SK-N-SH (cell line): ENCODE measurements around the gene NR1D2. TPM values are rescaled to one million over a fixed set of nuclear protein-coding genes. Genes with fewer than 3 reads are reported as not detected.

Experiments used
- CTCF ChIA-PET: fragments of 300-600, 350-600 bp; formaldehyde crosslinking; extraction: SDS; loops from one replicate; lab custom pipeline; 2021; lab: Yijun Ruan, JAX
- POLR2A ChIA-PET: fragments of 350-600 bp; sonication (Branson Sonifier 250); formaldehyde crosslinking; extraction: SDS; loops from one replicate; lab custom pipeline; 2020; ENCODE audit warnings: antibody characterized with exemption, inconsistent platforms; lab: Yijun Ruan, JAX
- DNase-seq: peaks from one replicate; pipeline ENCODE4 v3.0.0; 2012
- H2AFZ ChIP-seq: fragments of 200-600 bp; sonication (generic); 2 replicates; pipeline ENCODE4 v1.8.1; 2016; ENCODE audit warnings: antibody characterized with exemption, mild to moderate bottlenecking, low read depth
- H3F3A ChIP-seq: fragments of 200-600 bp; sonication (generic); replicated peaks from 2 replicates; pipeline ENCODE3; 2016; ENCODE audit warnings: antibody characterized with exemption, mild to moderate bottlenecking; ENCODE audit not compliant: insufficient read depth
- H3K27ac ChIP-seq, 2 experiments: fragments of 200-500 bp in 1 of 2; fragments of 200-600 bp in 1 of 2; sonication (Bioruptor generic) in 1 of 2; sonication (generic), shearing (Covaris generic) in 1 of 2; 2 replicates each; pipeline versions ENCODE4 v1.5.1 to v1.6.1; 2014 to 2016; ENCODE audit warnings: low read depth in 2 of 2, inconsistent platforms in 1 of 2, low read length in 1 of 2, mild to moderate bottlenecking in 1 of 2, mixed read lengths in 1 of 2
- H3K27me3 ChIP-seq: fragments of 200-600 bp; sonication (generic), shearing (Covaris generic); 2 replicates; pipeline ENCODE4 v1.6.1; 2016; ENCODE audit warnings: mixed run types; ENCODE audit not compliant: insufficient read depth
- H3K36me3 ChIP-seq, 2 experiments: fragments of 200-500 bp in 1 of 2; fragments of 200-600 bp in 1 of 2; sonication (Bioruptor generic) in 1 of 2; sonication (generic) in 1 of 2; replicated peaks in 1 of 2; 2 replicates each; pipeline versions ENCODE3 to v1.5.1; 2014 to 2016; ENCODE audit warnings: low read length in 1 of 2, mild to moderate bottlenecking in 1 of 2; ENCODE audit not compliant: insufficient read depth in 2 of 2, control insufficient read depth in 1 of 2
- H3K4me1 ChIP-seq, 2 experiments: fragments of 200-500 bp in 1 of 2; fragments of 200-600 bp in 1 of 2; sonication (Bioruptor generic) in 1 of 2; sonication (generic), shearing (Covaris generic) in 1 of 2; 2 replicates each; pipeline versions ENCODE4 v1.5.1 to v1.6.1; 2014 to 2016; ENCODE audit warnings: low read depth in 1 of 2, low read length in 1 of 2, mixed run types in 1 of 2; ENCODE audit not compliant: insufficient read depth in 2 of 2, control insufficient read depth in 1 of 2
- H3K4me2 ChIP-seq: fragments of 200-600 bp; sonication (generic), shearing (Covaris generic); 2 replicates; pipeline ENCODE4 v1.6.1; 2017; ENCODE audit warnings: mixed run types
- H3K4me3 ChIP-seq, 2 experiments: fragments of 200-500 bp in 1 of 2; fragments of 200-600 bp in 1 of 2; sonication (Bioruptor generic) in 1 of 2; sonication (generic), shearing (Covaris generic) in 1 of 2; 2 replicates each; pipeline versions ENCODE4 v1.5.1 to v1.8.1; 2014 to 2016; ENCODE audit warnings: low read depth in 2 of 2, inconsistent platforms in 1 of 2, low read length in 1 of 2, mild to moderate bottlenecking in 1 of 2, mixed read lengths in 1 of 2, moderate library complexity in 1 of 2
- H3K79me2 ChIP-seq: fragments of 200-600 bp; sonication (generic); 2 replicates; pipeline ENCODE4 v1.8.1; 2017; ENCODE audit warnings: mild to moderate bottlenecking; ENCODE audit not compliant: insufficient read depth
- H3K9ac ChIP-seq: fragments of 200-600 bp; sonication (generic); 2 replicates; pipeline ENCODE4 v1.6.1; 2017; ENCODE audit warnings: mixed run types
- H3K9me2 ChIP-seq: fragments of 200-600 bp; sonication (generic); 2 replicates; pipeline ENCODE4 v1.6.1; 2017; ENCODE audit warnings: mixed run types
- H3K9me3 ChIP-seq: fragments of 200-600 bp; sonication (generic); 2 replicates; pipeline ENCODE4 v1.6.1; 2017; ENCODE audit warnings: mixed run types, mild to moderate bottlenecking, moderate library complexity
- H4K20me1 ChIP-seq: fragments of 200-600 bp; sonication (generic); 2 replicates; pipeline ENCODE4 v1.6.1; 2017; ENCODE audit warnings: mild to moderate bottlenecking, mixed run types; ENCODE audit not compliant: insufficient read depth
- CTCF ChIP-seq: fragments of 200-600 bp; sonication (generic); IDR thresholded peaks from 2 replicates; pipeline ENCODE4 v1.6.1; 2017; ENCODE audit warnings: antibody characterized with exemption, mild to moderate bottlenecking, moderate library complexity
- EP300 ChIP-seq, 2 experiments: IDR thresholded peaks; 2 replicates each; pipeline versions ENCODE4 v1.4.0 to v1.6.1; 2012; ENCODE audit warnings: borderline replicate concordance in 1 of 2, low read depth in 1 of 2, low read length in 1 of 2
- EZH2phosphoT487 ChIP-seq: fragments of 200-600 bp; sonication (generic); IDR thresholded peaks from 2 replicates; pipeline ENCODE4 v1.6.1; 2017; ENCODE audit warnings: low read depth, mixed run types, mild to moderate bottlenecking, antibody characterized with exemption, moderate library complexity, borderline replicate concordance
- FOSL2 ChIP-seq: IDR thresholded peaks from 2 replicates; pipeline ENCODE4 v1.4.0; 2012; ENCODE audit warnings: low read depth, mild to moderate bottlenecking, moderate library complexity, borderline replicate concordance
- FOXJ3 ChIP-seq: sonication (generic); formaldehyde crosslinking; IDR thresholded peaks from 2 replicates; pipeline ENCODE4 v1.5.1; 2020; ENCODE audit warnings: mild to moderate bottlenecking, missing genetic modification reagents
- FOXM1 ChIP-seq: IDR thresholded peaks from 2 replicates; pipeline ENCODE4 v1.4.0; 2012; ENCODE audit warnings: low read depth, mild to moderate bottlenecking
- GATA2 ChIP-seq: sonication (generic); formaldehyde crosslinking; IDR thresholded peaks from 2 replicates; pipeline ENCODE4 v1.5.0; 2020; ENCODE audit warnings: mild to moderate bottlenecking, missing genetic modification reagents
- MXI1 ChIP-seq: IDR thresholded peaks from 2 replicates; pipeline ENCODE4 v1.6.1; 2012; ENCODE audit warnings: mild to moderate bottlenecking, low read depth, low read length, improper control_type of control experiment
- NFIC ChIP-seq: IDR thresholded peaks from 2 replicates; pipeline ENCODE4 v1.4.0; 2012; ENCODE audit warnings: borderline replicate concordance
- NRF1 ChIP-seq: IDR thresholded peaks from 2 replicates; pipeline ENCODE4 v1.6.1; 2012; ENCODE audit warnings: low read depth, mild to moderate bottlenecking, low read length
- RCOR1 ChIP-seq: fragments of 150-350 bp; IDR thresholded peaks from 2 replicates; pipeline ENCODE4 v1.6.1; 2017; ENCODE audit warnings: antibody characterized with exemption, low read length
- SMC3 ChIP-seq: IDR thresholded peaks from 2 replicates; pipeline ENCODE4 v1.6.1; 2012; ENCODE audit warnings: low read depth, low read length, improper control_type of control experiment
- USF2 ChIP-seq: fragments of 150-350 bp; IDR thresholded peaks from 2 replicates; pipeline ENCODE4 v1.6.1; 2017; ENCODE audit warnings: antibody characterized with exemption, low read length, low read depth, borderline replicate concordance
- WGBS: methylation state at CpG from one replicate; pipeline ENCODE4 v1.1.6; 2017; ENCODE audit warnings: low lambda C conversion rate; 5-methylcytosine and 5-hydroxymethylcytosine counted together
- polyA plus RNA-seq, 3 experiments: library from polyadenylated mRNA; depleted of rRNA; stranded (reverse); fragments of >200 nt; gene quantifications; 2 replicates each; pipeline ENCODE4 v1.2.3, GENCODE V29; 2012
- TF ChIP-seq, protein P1 (sequence below): IDR thresholded peaks from 2 replicates; pipeline ENCODE4 v1.4.0; 2012; ENCODE audit warnings: low read depth

Gene NR1D2
- polyA plus RNA-seq, 1 of the 3 experiments (the other 2 are of a cell fraction) = 12.0 TPM

GRCh38 chr3:23937296-23937695, 7.8 kb upstream of the NR1D2 start:
- POLR2A ChIA-PET = no interaction called here
- Histone ChIP-seq H4K20me1 (no peaks in the 10 kb centered on the region), H3K4me2 (no peak overlapping the region), H3F3A (no peaks in the 10 kb centered on the region), H3K27me3 (no peaks in the 10 kb centered on the region), H3K79me2 (no peaks in the 10 kb centered on the region), H3K9me2 (no peaks in the 10 kb centered on the region), H3K27ac (no peak overlapping the region), H2AFZ (no peak overlapping the region), H3K4me3 (no peak overlapping the region), H3K9me3 (no peaks in the 10 kb centered on the region), H3K9ac (no peak overlapping the region), H3K36me3 (no peaks in the 10 kb centered on the region), H3K4me1 (peaks cover 0 to 6% of the 10 kb centered on the region in 2 experiments; a peak in 1 of 4 replicates)
- TF ChIP-seq EZH2phosphoT487 (no peak), SMC3 (no peak), EP300 (IDR thresholded peaks at IDR 0.05; ENCODE audit: borderline replicate concordance in 1 of 2, low read depth in 1 of 2, low read length in 1 of 2) (no peak), CTCF (no peak), NRF1 (no peak), FOSL2 (no peak)
- DNase-seq = no peak
- CTCF ChIA-PET = interaction anchor here (0.5 kb wide), 1 partner anchor 95 kb away, joined by 3 read pairs; no protein-coding TSS in a partner anchor
- WGBS = 95% methylated on average over 1 of the region's 1 CpG

GRCh38 chr3:23938688-23939087, 6.4 kb upstream of the NR1D2 start:
- CTCF ChIA-PET = no interaction called here
- H3K9ac ChIP-seq = no peak overlapping the region

More at GRCh38 chr3:23938688-23939087, 6.4 kb upstream of the NR1D2 start:
- DNase-seq = peak; percentile 42
- H3K9me2 ChIP-seq = no peaks in the 10 kb centered on the region
- peaks cover 0 to 3% of the 10 kb centered on the region in 2 experiments; a peak in 1 of 4 replicates for H3K4me1 ChIP-seq
- H3F3A ChIP-seq = no peaks in the 10 kb centered on the region
- TF ChIP-seq NFIC (no peak), SMC3 (no peak), USF2 (no peak), GATA2 (CRISPR knock-in tag) (no peak), MXI1 (no peak), FOXM1 (no peak), RCOR1 (no peak), FOXJ3 (CRISPR knock-in tag) (no peak)
- TF ChIP-seq, protein P1, sequence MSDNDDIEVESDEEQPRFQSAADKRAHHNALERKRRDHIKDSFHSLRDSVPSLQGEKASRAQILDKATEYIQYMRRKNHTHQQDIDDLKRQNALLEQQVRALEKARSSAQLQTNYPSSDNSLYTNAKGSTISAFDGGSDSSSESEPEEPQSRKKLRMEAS = no peak
- no peaks in the 10 kb centered on the region for H3K79me2 ChIP-seq
- H3K4me3 ChIP-seq = no peak overlapping the region
- H3K4me2 ChIP-seq = no peak overlapping the region
- no peaks in the 10 kb centered on the region for H3K9me3 ChIP-seq
- H3K27me3 ChIP-seq = no peaks in the 10 kb centered on the region
- no peak overlapping the region for H3K27ac ChIP-seq
- H4K20me1 ChIP-seq = no peaks in the 10 kb centered on the region
- POLR2A ChIA-PET = interaction anchor here (1.2 kb wide), 1 partner anchor 22 kb away, joined by 6 read pairs; the partner anchor contains the start of genes NKIRAS1 and RPL15
- no peaks in the 10 kb centered on the region for H3K36me3 ChIP-seq
- H2AFZ ChIP-seq = no peak overlapping the region
